ENCODE results near the gene PTPRK.

DNA sequence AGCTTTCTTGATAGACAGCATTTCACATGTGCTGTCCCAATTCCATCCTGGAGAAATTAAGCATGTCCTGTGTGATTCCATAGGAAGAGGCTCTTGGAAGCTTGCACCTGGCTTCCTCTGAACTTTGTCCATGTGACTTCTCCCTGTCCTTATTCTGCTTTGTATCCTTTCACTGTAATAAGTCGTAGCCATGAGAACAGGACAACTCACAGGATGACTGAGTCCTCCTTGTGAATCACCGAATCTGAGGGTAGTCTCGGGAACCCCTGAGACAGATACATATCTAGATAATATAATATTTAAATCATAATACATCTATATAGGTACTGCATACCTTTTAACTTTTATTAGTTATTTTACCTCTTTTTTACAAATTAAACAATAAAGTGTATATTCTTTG is 462.9 kb downstream of the PTPRK start:
- TF ChIP-seq, protein P1, sequence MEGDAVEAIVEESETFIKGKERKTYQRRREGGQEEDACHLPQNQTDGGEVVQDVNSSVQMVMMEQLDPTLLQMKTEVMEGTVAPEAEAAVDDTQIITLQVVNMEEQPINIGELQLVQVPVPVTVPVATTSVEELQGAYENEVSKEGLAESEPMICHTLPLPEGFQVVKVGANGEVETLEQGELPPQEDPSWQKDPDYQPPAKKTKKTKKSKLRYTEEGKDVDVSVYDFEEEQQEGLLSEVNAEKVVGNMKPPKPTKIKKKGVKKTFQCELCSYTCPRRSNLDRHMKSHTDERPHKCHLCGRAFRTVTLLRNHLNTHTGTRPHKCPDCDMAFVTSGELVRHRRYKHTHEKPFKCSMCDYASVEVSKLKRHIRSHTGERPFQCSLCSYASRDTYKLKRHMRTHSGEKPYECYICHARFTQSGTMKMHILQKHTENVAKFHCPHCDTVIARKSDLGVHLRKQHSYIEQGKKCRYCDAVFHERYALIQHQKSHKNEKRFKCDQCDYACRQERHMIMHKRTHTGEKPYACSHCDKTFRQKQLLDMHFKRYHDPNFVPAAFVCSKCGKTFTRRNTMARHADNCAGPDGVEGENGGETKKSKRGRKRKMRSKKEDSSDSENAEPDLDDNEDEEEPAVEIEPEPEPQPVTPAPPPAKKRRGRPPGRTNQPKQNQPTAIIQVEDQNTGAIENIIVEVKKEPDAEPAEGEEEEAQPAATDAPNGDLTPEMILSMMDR (conservative IDR thresholded peaks at IDR 0.05), result no peak
- no peak for TF ChIP-seq ZFX (IDR thresholded peaks at IDR 0.05)
